Fibroblast of lung (primary cell): Measurements from ENCODE around the gene RUNX1.

ENCODE experiments used
- EZH2 ChIP-seq: IDR thresholded peaks from 2 replicates; pipeline ENCODE4 v1.5.1; 2012; ENCODE audit warnings: low read length, control low read depth, mild to moderate bottlenecking; ENCODE audit errors: missing control alignments
- TF ChIP-seq, protein P1 (sequence below), 2 donors: IDR thresholded peaks in 1 of 2; conservative IDR thresholded peaks in 1 of 2; 1 replicate in 1 of 2; 2 replicates in 1 of 2; pipeline ENCODE4 v1.5.1; 2011 to 2012; ENCODE audit warnings: low read length in 2 of 2, control low read depth in 1 of 2, inconsistent platforms in 1 of 2, low read depth in 1 of 2, mild to moderate bottlenecking in 1 of 2

DNA sequence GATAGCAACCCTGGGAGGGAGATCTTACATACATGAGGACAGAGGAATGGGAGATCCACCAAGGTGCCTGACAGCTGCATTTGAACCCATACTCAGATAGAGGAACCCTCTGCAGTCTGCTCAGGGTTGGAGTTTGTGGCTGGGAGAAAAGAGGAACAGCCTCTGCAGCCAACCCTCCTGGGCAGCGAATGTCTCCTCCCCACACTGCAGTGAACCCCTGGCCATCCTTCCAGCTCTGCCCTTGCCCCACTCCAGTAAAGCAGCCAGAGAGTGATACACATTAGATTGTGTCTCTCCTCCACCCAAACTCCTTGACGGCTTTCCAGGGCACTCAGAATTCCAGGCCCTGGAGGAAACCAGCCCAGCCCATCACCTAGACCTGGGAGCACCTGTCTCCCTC lies 137.7 kb downstream of the RUNX1 start:
- TF ChIP-seq, protein P1, sequence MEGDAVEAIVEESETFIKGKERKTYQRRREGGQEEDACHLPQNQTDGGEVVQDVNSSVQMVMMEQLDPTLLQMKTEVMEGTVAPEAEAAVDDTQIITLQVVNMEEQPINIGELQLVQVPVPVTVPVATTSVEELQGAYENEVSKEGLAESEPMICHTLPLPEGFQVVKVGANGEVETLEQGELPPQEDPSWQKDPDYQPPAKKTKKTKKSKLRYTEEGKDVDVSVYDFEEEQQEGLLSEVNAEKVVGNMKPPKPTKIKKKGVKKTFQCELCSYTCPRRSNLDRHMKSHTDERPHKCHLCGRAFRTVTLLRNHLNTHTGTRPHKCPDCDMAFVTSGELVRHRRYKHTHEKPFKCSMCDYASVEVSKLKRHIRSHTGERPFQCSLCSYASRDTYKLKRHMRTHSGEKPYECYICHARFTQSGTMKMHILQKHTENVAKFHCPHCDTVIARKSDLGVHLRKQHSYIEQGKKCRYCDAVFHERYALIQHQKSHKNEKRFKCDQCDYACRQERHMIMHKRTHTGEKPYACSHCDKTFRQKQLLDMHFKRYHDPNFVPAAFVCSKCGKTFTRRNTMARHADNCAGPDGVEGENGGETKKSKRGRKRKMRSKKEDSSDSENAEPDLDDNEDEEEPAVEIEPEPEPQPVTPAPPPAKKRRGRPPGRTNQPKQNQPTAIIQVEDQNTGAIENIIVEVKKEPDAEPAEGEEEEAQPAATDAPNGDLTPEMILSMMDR (conservative IDR thresholded peaks at IDR 0.05 in 1 of 2, IDR thresholded peaks at IDR 0.05 in 1 of 2; ENCODE audit: low read depth in 1 of 2, low read length in 2 of 2): no peak
- no peak for TF ChIP-seq EZH2
